Non-pigmented ciliary epithelial cell (primary cell): ENCODE data around the gene DDAH1.

Source experiments
- DNase-seq: peaks from one replicate; pipeline ENCODE4 v3.0.0-alpha.2; 2010; ENCODE audit warnings: low read depth

Gene DDAH1

GRCh38 chr1:85274969-85275453, 189.9 kb downstream of the DDAH1 start:
- peak; percentile 55 for DNase-seq

- DNase-seq: no peak
These were observed 191.6 kb downstream of the DDAH1 start for GRCh38 chr1:85273397-85273796.

GRCh38 chr1:85268801-85269585, 196.0 kb downstream of the DDAH1 start:
- no peak for DNase-seq
